GM18511 (cell line): ENCODE data around the gene CACNA2D3.

Experiments used
- ATAC-seq: cut with Tn5 transposase; IDR thresholded peaks from one replicate; pipeline ENCODE4 v1.9.1; 2021; ENCODE audit warnings: mild to moderate bottlenecking, moderate library complexity; ENCODE audit not compliant: unreplicated experiment

The CACNA2D3 gene

DNA sequence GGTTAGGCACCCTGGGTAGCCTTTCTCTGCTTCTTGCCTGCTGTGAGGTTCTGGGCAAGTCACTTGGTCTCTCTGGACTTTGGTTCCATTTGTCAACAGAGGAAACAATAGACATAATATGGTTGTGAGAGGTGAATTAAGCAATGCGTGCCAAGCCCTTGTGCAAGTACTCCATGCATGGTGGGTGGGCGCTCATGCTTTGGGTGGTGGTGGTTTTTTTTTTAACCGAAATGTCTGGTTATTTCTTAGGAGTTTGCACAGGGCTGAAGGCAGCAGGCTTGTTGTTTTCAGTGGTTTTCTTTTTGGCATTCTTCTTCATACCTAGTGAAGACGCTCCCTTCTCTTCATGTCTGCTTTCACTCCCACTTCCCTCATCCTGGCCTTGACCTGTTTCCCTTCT, 889.7 kb downstream of the CACNA2D3 start:
- ATAC-seq, result no peak

DNA sequence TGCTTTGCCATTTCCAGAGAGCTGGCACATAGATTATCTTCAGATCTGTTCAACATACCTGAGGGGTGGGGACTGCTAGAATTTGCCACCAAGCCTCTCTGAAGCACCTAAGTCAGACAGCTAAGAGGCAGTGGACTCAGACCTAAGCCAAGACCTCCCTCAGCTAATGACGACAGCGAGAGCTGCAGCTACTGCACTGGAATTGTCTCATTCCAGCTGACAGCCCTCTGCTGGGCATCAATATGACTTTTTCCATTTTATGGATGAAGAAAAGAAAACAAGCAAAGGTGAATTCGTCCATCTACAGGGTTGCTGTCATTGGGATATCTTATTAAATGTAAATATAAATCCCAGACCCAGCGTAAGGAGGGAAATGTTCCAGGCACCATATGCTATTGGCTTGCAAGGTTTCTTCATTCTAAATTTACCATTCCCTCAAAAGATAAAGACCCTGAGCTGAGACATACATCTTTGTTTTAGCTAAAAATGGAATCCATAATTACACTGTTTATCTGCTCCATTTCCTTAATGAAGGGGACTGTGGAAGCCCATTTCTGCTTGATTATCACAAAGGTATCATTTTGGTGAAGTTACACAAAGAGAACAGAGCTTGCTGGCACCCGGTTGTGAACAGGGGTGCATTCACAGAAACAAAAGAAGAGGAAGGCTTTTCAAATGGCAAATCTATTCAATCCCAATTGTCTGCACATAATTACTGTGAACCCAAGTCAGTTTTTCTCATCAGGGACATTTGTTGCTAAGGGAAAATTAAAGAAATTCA, 891.0 kb downstream of the CACNA2D3 start:
- no peak for ATAC-seq

DNA sequence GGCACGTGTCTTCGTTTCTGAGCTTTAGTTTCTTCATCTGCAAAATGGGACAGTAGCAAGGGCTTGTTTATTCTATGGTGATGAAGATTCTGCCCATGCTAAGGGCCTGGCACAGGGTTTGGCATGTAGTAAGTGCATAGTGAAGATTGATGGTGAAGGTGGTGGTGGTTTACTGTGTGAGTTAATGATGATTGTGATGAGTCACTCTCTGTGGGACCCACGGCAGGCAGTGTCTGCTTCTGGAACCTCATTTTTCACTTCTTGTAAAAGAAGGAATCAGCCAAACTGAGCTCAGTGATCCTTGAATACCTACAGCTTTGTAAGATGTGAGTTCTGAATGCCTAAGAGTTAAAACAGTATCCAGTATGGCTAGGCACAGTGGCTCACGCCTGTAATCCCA, 891.7 kb downstream of the CACNA2D3 start:
- ATAC-seq, result no peak

DNA sequence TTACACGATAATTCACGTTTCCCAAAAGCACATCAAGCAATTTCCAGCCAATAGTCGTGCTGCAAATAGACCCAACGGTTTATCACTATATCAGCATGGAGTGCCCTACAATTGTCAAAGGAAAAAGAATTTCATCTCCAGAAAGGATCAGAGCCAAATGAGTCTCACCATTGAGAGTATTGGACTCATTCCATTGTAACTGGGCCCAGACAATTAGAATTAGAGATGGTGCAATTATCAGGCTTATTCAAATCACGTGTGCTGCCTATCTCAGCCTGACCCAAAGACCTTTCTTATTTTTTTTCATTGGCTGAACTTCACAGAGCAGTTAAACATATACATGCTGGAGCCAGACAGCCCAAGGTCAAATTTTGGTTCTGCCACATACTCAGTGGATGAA, 892.6 kb downstream of the CACNA2D3 start:
- no peak for ATAC-seq

DNA sequence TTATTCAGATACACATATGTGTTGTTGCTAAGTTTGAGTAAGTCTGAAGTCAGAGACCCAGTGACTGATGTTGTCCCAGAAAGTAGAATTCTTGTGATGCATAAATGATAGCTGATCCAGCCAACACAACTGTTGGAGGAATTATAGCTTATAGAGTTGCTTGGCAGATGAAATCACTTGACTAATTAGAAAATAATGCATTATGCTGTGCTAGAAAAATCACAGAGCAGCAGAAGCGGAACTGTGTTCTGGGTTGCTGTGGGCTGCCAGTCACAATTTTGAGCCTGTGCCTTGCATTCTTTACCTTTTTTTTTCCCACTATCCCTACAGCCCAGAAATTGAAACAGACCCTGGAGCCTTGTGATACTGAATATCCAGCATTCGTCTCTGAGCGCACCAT, 895.5 kb downstream of the CACNA2D3 start:
- no peak for ATAC-seq

DNA sequence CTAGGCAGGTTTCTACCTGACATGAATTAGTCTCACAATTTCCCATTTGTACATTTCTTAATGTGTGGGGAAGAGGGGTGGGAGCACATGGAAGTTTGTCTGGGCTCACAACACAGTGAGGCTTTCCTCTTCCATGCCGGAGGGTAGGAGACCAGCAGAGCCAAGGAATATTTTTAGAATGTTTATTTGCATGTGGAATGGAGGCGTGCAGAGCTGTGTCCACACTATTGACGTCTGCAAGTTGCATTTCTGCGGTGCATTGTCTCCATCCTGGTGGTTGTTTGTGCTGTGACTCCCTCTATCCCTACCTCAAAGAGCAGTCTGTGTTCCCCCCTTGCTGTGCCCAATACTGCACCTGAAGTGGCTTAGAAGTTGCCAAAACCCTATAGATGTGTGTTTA, 908.6 kb downstream of the CACNA2D3 start:
- no peak for ATAC-seq

DNA sequence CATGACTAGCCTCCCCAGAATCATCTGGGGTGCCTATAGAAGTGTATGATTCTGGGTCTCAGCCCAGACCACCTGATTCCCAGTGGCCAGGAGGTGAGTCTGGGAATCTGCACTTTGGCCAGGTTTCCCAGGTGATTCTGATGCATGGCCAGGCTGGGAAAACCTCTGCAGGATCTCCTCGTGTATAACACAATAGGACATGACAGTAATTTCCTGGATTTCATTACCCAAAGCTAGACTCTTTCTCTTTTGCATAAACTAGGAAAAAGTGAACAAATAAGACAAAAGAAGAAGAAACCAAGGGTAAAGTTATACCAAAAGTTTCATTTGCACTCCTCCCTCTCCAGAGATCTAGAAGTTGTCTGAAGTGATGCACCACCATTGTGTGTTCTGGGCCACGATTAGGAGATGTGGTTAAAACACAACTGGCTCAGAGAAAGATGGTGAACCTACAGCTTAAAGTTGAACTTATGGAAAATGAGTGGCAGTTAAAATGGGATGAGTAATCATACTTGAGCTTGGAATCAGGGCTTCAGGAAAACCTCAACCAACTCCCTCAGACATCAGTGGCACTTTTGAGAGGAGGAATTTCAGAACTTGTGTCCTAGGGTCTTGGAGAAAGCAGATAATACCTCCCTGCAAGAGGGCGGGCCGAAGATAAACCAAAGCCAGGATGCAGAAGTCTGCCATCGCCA, 914.7 kb downstream of the CACNA2D3 start:
- ATAC-seq, result no peak

DNA sequence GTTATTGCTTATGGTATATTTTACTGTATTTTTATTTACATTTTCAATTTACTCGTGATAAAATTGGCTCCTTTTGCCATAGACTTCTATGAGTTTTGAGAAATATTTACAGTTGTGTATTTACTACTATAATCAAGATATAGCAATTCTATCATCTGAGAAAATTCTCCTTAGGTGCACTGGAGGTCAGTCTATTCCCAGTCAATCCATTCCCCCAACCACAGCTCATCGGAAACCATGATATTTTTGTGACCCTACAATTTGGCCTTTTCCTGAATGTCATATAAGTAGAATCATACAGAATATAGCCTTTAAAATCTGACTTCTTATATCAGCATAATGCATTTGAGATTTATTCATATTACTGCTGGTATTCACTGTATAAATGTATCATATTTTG, 920.2 kb downstream of the CACNA2D3 start:
- no peak for ATAC-seq

DNA sequence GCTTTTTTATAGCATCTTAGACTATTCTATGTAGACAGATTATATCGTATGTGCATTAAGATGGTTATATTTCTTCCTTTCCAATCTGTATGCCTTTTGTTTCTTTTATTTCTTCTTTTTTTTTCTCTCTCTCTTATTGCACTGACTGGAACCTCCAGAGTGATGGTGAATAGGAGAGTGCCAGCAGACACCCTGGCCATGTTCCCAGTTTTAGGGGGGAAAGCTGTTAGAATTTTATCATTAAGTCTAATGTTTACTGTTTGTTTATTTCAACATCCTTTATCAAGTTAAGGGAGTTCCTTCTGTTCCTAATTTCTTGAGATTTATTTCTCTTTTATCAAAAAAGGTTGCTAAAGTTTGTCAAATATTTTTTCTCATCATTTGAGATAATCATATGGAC, 922.1 kb downstream of the CACNA2D3 start:
- ATAC-seq, result no peak

DNA sequence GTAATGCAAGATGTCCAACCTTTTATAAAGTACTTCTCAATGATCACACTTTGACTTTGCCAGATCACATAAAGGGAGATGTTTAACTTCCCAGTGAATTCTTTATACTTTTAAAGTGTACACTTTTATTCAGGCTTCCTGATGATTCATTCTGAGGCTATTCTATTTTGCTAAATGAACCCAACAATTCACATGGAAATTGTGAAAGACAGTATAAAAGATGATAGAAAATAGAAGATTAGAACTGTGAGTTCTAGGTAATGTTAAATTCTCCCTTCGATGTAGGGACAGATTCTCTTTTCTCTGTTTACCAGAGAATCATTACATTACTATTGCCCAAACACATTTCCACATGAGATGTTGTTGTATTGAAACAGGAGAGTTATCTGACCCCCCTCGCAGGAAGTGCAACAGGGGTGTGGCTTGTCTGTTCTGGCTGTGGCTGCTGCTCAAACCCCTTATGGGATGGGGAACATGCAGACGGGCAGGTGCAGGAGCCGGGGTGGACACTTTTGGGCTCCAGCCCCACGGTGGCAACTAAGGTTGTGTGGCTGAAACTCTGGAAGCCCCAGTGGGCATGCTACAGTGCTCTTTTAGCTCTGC, 936.8 kb downstream of the CACNA2D3 start:
- ATAC-seq, result no peak

DNA sequence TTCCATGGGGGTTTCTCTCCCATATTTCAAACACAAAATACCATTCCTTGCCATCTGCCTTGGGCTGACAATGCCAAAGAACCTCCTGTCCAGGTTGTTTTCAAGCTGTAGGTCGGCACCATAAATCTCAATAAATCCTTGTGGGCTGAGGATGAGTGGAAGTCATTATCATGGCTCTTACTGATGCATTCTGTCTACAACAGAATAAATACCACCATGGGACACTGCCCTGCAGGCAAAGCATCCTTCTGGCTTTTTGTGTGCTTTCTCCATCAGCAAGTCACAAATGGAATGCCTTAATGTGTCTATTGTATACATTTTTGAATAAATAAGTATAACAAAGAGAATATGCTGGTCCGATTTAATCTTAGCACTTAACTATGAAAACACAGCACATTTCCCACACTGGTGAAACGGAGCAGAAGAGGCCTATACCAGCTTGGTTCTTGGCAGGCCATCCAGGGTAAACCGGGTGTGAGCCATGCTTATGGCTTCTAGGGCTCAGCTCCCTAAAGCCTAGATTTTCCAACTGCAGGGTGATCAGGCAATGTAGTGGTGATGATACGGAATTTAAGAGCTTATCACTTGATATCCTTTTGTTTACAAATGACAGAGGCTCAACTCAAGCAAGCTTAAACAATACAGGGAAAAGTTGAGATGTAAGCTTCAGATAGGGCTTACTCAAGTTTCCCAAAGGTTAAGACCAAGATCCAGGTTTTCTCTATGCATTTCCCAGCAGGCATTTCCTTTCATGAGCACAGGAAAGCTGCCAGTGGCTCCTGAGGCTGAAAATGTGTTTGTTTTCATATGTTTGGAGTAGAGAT, 938.8 kb downstream of the CACNA2D3 start:
- no peak for ATAC-seq

DNA sequence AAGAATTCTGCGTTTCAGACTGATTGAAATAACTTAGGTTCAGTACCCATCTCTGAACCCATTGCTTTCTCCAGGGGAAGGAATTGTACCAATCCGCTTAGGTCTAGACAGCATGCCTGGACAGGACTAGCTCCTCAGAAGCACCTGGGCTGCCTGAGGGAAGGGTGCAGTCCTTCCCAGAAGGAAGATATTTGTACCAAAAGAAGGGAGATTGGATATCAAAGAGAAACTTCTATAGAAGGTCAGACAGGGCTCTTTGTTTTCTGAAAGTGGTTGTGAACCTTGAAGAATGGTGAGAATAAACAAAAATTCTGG, 939.3 kb downstream of the CACNA2D3 start:
- ATAC-seq, result no peak

DNA sequence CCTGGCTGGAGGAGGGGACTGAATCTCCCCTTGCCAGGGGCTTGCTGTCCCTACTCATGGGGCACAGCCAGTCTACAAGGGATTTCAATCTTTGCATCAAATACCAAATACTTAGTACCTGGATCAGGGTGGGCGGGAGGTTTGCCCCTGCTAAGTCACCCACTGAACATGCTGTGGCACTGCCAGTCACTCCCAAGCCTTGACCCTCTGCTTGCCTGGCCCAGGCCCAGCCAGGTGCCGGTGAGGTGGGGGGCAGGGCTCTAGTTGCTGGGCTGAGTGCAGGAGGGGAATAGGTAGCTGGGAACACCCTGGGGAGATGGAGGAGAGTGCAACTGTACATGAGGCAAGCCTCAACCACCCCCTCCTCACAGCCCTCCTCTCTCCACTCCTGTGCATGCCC, 941.8 kb downstream of the CACNA2D3 start:
- ATAC-seq, result no peak

DNA sequence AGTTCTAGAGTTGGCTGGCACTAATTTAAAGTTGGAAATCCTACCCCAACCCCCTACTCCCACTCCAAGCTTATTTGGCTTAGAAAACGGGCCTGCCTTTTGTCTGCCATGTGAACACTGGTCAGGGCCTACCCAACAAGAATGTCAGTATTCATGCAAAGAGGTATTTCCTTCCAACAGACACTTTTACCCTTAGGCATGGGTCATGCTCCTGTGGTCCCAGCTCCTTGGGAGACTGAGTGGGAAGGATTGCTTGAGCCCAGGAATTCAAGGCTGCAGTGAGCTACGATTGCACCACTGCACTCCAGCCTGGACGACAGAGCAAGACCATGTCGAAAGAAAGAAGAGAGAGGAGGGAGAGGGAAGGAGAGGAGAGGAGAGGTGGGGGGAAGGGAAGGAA, 943.0 kb downstream of the CACNA2D3 start:
- ATAC-seq, result no peak

DNA sequence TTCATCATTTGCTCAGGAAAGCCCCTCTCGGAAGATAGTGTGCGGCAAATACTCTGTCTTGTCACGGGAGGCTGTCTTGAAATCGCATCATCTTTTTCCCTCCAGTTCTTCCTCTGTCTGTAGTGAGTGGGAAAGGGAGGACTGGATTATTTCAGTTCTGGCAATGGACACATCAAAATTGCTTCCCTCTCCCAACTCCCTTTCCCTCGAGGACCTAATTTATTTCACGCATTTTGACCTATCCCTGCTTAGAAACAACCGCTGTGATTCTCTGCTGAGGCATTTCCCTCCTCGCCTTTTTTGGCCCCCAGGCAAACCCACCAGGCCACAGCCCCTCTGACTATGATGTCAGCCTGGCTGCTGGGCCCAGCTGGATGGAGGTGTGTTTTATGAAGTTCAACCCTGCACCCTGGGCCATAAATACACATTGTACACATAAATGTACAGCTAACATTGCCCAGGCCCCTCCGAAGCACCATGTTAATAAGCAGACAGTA, 944.2 kb downstream of the CACNA2D3 start:
- no peak for ATAC-seq

DNA sequence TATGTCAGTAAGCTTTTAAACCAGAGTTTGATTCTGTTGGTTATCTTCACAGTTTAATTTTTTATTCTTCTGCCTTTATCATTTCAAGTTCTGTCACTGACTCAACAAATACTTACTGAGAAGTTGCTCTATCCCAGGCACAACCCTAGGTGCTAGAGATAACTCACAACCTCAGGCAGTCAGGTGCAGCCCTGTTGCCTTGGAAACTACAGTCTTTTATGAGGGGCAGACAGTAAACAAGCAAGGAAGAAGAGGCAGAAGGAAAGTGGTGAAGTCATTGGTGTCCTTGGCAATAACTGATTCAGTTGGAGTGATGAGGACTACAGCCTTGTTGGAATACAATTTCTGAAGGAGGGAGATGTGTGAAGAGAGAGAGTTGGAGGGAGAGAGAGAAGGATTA, 947.6 kb downstream of the CACNA2D3 start:
- ATAC-seq, result no peak

DNA sequence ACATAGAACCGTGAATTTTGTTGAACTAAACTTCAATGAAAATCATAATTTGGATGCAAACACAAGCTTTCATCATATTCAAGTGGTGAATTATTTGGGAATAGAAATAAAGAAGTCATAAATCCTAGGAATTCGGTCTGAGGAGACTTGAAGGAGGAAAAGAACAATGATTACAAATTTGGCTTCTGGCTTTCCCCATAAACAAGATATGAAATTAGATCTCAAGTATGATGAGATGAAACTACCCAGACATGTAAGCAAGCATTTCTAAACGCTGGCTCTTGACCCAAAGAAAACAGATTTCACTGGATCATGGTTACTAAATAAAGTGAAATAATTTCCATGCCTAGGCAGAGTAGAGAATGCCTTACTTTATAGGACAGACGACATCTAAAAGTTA, 952.4 kb downstream of the CACNA2D3 start:
- ATAC-seq, result no peak

DNA sequence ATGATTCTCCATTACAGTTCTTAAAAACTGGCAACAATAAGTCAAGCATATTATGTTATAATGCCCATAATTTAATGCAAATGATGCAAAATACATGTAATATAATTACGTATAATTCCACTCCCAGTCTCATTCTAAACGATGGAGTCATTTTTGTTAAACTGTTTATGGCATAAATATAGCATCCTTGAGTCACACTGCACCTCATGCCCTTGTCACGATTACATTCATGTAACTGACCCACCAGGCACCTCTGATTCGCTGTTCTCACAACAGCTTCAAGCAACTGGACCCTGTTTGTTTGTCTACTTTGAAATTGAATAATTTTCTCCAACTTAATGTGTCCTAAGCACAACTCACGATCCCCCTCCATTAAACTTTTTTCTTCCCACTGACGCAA, 953.5 kb downstream of the CACNA2D3 start:
- no peak for ATAC-seq

DNA sequence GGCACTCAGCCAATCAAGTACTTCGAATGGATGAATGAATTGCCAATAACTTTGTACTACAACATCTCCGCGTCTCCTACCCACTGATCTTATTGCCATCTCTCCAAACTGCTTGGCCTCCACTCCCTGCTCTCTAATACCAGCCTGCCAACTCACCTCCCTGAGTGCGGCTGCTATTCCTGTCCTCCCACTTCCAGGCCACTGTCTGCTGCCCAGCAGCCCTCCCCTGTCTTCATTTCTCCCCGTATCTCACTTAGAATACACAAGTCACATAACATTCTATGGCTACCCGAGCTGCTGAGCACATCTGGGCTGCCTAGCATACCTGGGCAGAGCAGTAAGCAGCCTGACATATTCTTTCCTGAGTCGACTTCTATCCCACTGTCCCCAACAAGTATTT, 955.4 kb downstream of the CACNA2D3 start:
- ATAC-seq, result no peak

DNA sequence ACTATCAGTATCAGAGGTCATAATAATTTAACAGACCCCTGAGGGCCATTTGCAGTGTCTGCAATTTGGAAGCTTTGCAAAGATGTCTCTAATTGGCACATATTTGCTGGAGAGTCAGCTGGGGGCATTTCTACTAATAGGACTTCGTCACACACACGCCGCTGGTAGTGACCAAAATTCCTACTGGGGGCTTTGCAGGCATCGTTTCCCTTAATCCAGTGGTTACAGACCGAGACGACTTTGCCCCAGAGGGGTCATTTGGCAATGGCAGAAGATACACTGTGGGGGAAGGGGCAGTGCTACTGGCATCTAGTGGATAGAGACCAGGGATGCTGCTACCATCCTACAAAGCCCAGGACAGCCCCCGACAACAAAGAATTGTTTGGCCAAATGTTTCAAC, 956.5 kb downstream of the CACNA2D3 start:
- no peak for ATAC-seq

DNA sequence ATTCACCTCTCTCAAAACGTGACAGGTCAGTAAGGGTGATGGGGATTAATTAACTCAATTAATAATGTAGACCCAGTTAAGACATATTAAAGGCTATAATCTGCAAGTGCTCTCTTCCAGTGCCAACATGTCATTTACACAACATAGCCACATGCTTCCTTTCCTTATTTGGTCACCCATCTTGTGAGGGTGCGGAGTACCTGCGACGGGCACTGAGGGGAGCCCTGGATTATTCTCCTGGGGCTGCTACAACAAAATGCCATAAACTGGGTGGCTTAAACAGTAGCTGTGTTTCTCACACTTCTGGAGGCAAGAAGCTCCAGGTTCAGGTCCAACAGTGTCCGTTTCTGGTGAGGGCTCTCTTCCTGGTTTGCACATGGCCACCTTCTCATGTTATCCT, 962.9 kb downstream of the CACNA2D3 start:
- no peak for ATAC-seq
